Stimulated activated CD8-positive, alpha-beta memory T cell treated with anti-CD3 and anti-CD28 coated beads, Interleukin-15, amount 100 ng/mL, for 48 hours (primary cell): ENCODE data around the gene PLAAT5.

Experiments used
- DNase-seq, 2 donors: peaks; one replicate each; pipeline ENCODE4 v3.0.0-alpha.2; 2020; ENCODE audit warnings: low read depth in 2 of 2

Gene PLAAT5

DNA sequence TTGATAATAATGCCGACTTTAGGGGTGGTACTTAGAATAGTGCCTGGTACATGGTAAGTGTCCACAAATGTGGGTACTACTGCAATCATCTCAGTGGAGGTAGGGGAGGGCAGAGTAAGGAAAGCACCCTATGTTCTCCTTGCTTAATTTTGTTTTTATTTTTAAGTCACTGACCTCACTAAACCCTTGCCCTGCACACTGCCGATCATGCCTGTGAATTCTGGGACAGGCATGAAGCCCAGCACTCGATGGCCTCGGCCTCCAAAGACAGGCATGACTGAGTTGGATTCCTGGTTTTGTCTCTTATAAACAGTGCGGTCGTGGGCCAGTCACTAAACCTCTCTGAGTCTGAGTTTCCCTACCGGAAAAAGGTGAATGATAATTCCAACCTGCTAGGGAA is 21.8 kb upstream of the PLAAT5 start:
- DNase-seq: no peak

- no peak for DNase-seq
These were observed 20.2 kb upstream of the PLAAT5 start for GRCh38 chr11:63511048-63511748.

GRCh38 chr11:63510360-63511047 is 19.5 kb upstream of the PLAAT5 start:
- no peak for DNase-seq

- no peak for DNase-seq
These were observed 17.8 kb upstream of the PLAAT5 start for GRCh38 chr11:63508745-63509144.

- no peak for DNase-seq
These were observed 17.0 kb upstream of the PLAAT5 start for GRCh38 chr11:63508009-63508408.

GRCh38 chr11:63507511-63507910 is 16.5 kb upstream of the PLAAT5 start:
- no peak for DNase-seq

GRCh38 chr11:63506876-63507275 is 15.9 kb upstream of the PLAAT5 start:
- no peak for DNase-seq

GRCh38 chr11:63505857-63506528 is 15.0 kb upstream of the PLAAT5 start, which contains the start of gene LGALS12:
TSS of gene LGALS12 (plus strand) at chr11:63506084. CDS start at chr11:63506459, 375 bp downstream.
- no peak for DNase-seq

GRCh38 chr11:63504933-63505586 is 14.1 kb upstream of the PLAAT5 start:
- DNase-seq: no peak

GRCh38 chr11:63504054-63504453 is 13.1 kb upstream of the PLAAT5 start:
- no peak for DNase-seq

DNA sequence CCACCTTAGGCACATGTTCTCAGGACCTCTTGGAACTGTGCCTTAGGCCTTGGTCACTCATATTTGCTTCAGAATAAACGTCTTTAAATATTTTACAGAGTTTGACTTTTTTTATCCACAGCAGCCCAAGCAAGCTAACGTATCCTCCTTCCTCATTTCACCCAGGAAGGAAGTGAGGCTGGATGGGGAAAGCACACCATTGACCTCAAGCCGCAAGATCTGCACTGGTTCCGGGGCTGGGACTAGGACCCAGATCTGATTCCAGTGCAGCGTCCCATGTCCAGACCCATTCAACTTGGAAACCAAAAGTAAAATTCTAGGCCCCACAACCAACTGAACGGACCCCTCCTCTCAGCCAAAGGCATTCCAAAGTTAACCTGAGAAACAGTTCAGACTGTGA is 12.5 kb upstream of the PLAAT5 start:
- no peak for DNase-seq

GRCh38 chr11:63502252-63502820 is 11.4 kb upstream of the PLAAT5 start:
- DNase-seq: no peak

DNA sequence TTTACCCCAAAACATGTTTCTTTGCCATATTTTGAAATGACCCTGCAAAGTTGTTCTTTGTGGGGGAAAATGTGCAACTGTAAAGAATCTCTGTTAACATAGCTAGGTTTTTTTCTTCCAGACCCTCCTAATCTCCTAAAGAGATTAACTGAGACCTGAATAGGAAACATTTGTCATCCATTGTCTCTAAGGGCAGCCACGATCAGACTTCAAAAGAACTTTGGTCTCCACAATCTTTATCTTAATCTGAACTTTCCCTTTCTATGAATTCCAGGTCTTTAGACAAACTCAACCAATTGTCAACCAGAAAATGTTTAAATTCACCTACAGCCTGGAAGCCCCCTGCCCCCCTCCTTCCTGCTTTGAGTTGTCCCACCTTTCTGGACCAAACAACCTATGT is 10.3 kb upstream of the PLAAT5 start:
- no peak for DNase-seq

- no peak for DNase-seq
These were observed 8.9 kb upstream of the PLAAT5 start for GRCh38 chr11:63499874-63500273.

DNA sequence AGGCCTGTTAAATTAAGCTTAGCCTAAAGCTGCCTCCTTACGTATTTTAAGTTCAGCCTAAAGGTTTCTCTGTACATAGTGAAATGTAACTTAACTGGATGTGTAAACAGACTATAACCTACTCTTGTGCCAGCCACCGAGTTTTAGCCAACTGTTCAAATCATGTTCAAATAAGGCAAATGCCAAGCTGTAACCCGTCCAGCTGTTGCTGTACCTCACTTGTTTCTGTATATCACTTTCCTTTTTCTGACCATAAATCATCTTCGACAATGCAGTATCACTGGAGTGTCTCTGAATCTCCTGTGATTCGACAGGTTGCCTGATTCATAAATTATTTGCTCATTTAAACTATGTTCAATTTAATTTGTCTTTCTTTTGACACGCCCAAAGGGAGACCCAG is 4.0 kb upstream of the PLAAT5 start:
- DNase-seq: no peak

- DNase-seq: no peak
These were observed 2.2 kb upstream of the PLAAT5 start for GRCh38 chr11:63493127-63493526.

DNA sequence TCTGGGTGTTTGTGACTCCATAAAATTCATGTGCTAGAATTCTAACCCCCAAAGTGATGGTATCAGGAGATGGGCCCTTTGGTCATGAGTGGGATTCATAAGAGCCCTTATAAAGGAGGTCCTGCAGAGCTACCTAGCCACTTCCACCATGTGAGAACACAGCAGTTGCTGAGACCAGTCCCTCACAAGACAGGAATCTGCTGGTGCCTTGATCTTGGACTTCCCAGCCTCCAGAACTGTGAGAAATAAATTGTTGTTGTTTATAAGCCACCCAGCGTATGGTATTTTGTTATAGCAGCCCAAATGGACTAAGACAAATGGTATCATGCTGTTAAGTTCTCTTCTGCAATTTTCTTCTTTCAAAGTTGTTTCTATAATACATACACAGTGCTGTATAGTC is 1.5 kb upstream of the PLAAT5 start:
- DNase-seq: no peak

GRCh38 chr11:63491636-63492372 is 837 bp upstream of the PLAAT5 start:
- DNase-seq: no peak

- DNase-seq: no peak
These were observed 247 bp upstream of the PLAAT5 start for GRCh38 chr11:63491240-63491587.

GRCh38 chr11:63489879-63490278 is 1.1 kb downstream of the PLAAT5 start:
- DNase-seq: no peak

GRCh38 chr11:63488789-63489188 is 2.2 kb downstream of the PLAAT5 start:
- no peak for DNase-seq
